Lower lobe of right lung (tissue), 2 donors: ENCODE results near the gene NOM1. TPM values are rescaled to one million over a fixed set of nuclear protein-coding genes. Genes with fewer than 3 reads are reported as not detected.

Source experiments
- ATAC-seq, 2 donors: fragments of 200-7000 bp; cut with Tn5 transposase; one replicate each; pipeline ENCODE4 v1.9.1; 2020 to 2022; ENCODE audit warnings: mild to moderate bottlenecking in 2 of 2, moderate library complexity in 2 of 2
- DNase-seq: peaks from one replicate; pipeline ENCODE4 v3.0.0-alpha.2; 2020
- H3K27ac ChIP-seq: fragments of 200-600 bp; one replicate; pipeline ENCODE4 v1.8.0; 2022
- H3K27me3 ChIP-seq: fragments of 200-600 bp; one replicate; pipeline ENCODE4 v1.8.0; 2022; ENCODE audit warnings: low read depth
- H3K36me3 ChIP-seq: fragments of 200-600 bp; one replicate; pipeline ENCODE4 v1.8.0; 2022; ENCODE audit warnings: mild to moderate bottlenecking
- H3K4me1 ChIP-seq: fragments of 200-600 bp; one replicate; pipeline ENCODE4 v1.8.0; 2022
- H3K4me3 ChIP-seq: fragments of 200-600 bp; one replicate; pipeline ENCODE4 v1.8.0; 2022; ENCODE audit warnings: mild to moderate bottlenecking
- H3K9me3 ChIP-seq: fragments of 200-600 bp; one replicate; pipeline ENCODE4 v1.8.0; 2022
- CTCF ChIP-seq: fragments of 200-600 bp; IDR thresholded peaks from one replicate; pipeline ENCODE4 v1.8.0; 2022; ENCODE audit warnings: antibody characterized with exemption, mild to moderate bottlenecking
- intact Hi-C: fragments of 100-400 bp; cut with DNase I; formaldehyde crosslinking; loops from one replicate; pipeline ENCODE4 v1.11.0; 2022
- total RNA-seq: library from RNA; stranded (reverse); fragmentation: NEBNext Ultra II Directional; extraction: Animal tissue kit (Norgen Biotek cat#: 25700); gene quantifications from one replicate; pipeline ENCODE4 v1.2.1, GENCODE V29; 2021
- donor health status: DM: no; HTN: yes; CAD: no; lungs with severe emphysema.

NOM1 gene
- total RNA-seq, 1 donor from 2014 or later = 16.9 TPM

GRCh38 chr7:156940421-156941122 lies 8.9 kb upstream of the NOM1 start:
- TF ChIP-seq CTCF = no peak
- no peaks in the 10 kb centered on the region for H3K4me1 ChIP-seq
- DNase-seq (no peak), ATAC-seq (no peak)
- no peak overlapping the region for H3K27ac ChIP-seq
- intact Hi-C loops = no loop called here
- no peaks in the 10 kb centered on the region for H3K36me3 ChIP-seq
- H3K27me3 ChIP-seq = peaks cover 26% of the 10 kb centered on the region
- no peaks in the 10 kb centered on the region for H3K9me3 ChIP-seq
- no peak overlapping the region for H3K4me3 ChIP-seq

- no peaks in the 10 kb centered on the region for H3K4me1 ChIP-seq
- no peaks in the 10 kb centered on the region for H3K9me3 ChIP-seq
- H3K4me3 ChIP-seq = no peak overlapping the region
- no peak overlapping the region for H3K27ac ChIP-seq
- TF ChIP-seq CTCF = no peak
- intact Hi-C loops = no loop called here
- no peaks in the 10 kb centered on the region for H3K36me3 ChIP-seq
- H3K27me3 ChIP-seq = peaks cover 26% of the 10 kb centered on the region
- ATAC-seq (no peak), DNase-seq (no peak)
Observed at GRCh38 chr7:156941393-156942182, 7.9 kb upstream of the NOM1 start.

- no peak overlapping the region for H3K4me3 ChIP-seq
- DNase-seq = no peak
- H3K36me3 ChIP-seq = no peaks in the 10 kb centered on the region
- H3K4me1 ChIP-seq = no peaks in the 10 kb centered on the region
- peaks cover 26% of the 10 kb centered on the region for H3K27me3 ChIP-seq
- H3K27ac ChIP-seq = no peak overlapping the region
- intact Hi-C loops = no loop called here
- H3K9me3 ChIP-seq = no peaks in the 10 kb centered on the region
- no peak for TF ChIP-seq CTCF
- ATAC-seq = peak; percentile 24 to 36
Observed at GRCh38 chr7:156942708-156943090, 6.8 kb upstream of the NOM1 start.

GRCh38 chr7:156943091-156944041 lies 6.1 kb upstream of the NOM1 start:
- ATAC-seq (peak; percentile 32 to 62), DNase-seq (no peak)
- Histone ChIP-seq H3K27me3 (peaks cover 26% of the 10 kb centered on the region), H3K36me3 (no peaks in the 10 kb centered on the region), H3K9me3 (no peaks in the 10 kb centered on the region), H3K4me1 (no peaks in the 10 kb centered on the region), H3K4me3 (no peak overlapping the region), H3K27ac (no peak overlapping the region)
- intact Hi-C loops = no loop called here
- TF ChIP-seq CTCF = no peak

GRCh38 chr7:156944876-156945275 lies 4.6 kb upstream of the NOM1 start:
- no peak overlapping the region for H3K27ac ChIP-seq
- no peaks in the 10 kb centered on the region for H3K9me3 ChIP-seq
- no peaks in the 10 kb centered on the region for H3K4me1 ChIP-seq
- no peaks in the 10 kb centered on the region for H3K36me3 ChIP-seq
- peaks cover 23% of the 10 kb centered on the region for H3K27me3 ChIP-seq
- intact Hi-C loops = no loop called here
- no peak overlapping the region for H3K4me3 ChIP-seq
- DNase-seq (no peak), ATAC-seq (no peak)
- no peak for TF ChIP-seq CTCF
